SIG-M5 (cell line): Measurements from ENCODE around the gene OR1I1.

Experiments used
- DNase-seq: peaks from one replicate; lab custom pipeline; 2025; lab: John Stamatoyannopoulos, UW

Gene OR1I1

GRCh38 chr19:15098460-15098859, 16.4 kb downstream of the OR1I1 start:
- no peak for DNase-seq

GRCh38 chr19:15099017-15099582, 17.1 kb downstream of the OR1I1 start:
- no peak for DNase-seq

GRCh38 chr19:15101479-15102082, 19.6 kb downstream of the OR1I1 start:
- DNase-seq, result no peak

- no peak for DNase-seq
Observed at GRCh38 chr19:15104003-15104402, 22.0 kb downstream of the OR1I1 start.

- DNase-seq, result no peak
Observed at GRCh38 chr19:15104411-15104810, 22.4 kb downstream of the OR1I1 start.

GRCh38 chr19:15105044-15105443, 23.0 kb downstream of the OR1I1 start:
- DNase-seq, result no peak

GRCh38 chr19:15107061-15108010, 25.3 kb downstream of the OR1I1 start, which contains the start of gene SYDE1:
SYDE1 (plus strand) TSS chr19:15107401; CDS start chr19:15107434, 33 bp downstream.
- DNase-seq, result no peak

- no peak for DNase-seq
Observed at GRCh38 chr19:15108145-15108844, 26.3 kb downstream of the OR1I1 start.

- DNase-seq, result no peak
Observed at GRCh38 chr19:15108845-15109767, 27.1 kb downstream of the OR1I1 start.

GRCh38 chr19:15109768-15110417, 27.9 kb downstream of the OR1I1 start:
- DNase-seq, result no peak

- no peak for DNase-seq
Observed at GRCh38 chr19:15110418-15110815, 28.4 kb downstream of the OR1I1 start.

GRCh38 chr19:15111758-15112157, 29.7 kb downstream of the OR1I1 start:
- no peak for DNase-seq

- DNase-seq, result no peak
Observed at GRCh38 chr19:15112385-15112784, 30.4 kb downstream of the OR1I1 start.

GRCh38 chr19:15113245-15114152, 31.5 kb downstream of the OR1I1 start:
- DNase-seq, result no peak

- no peak for DNase-seq
Observed at GRCh38 chr19:15114153-15114540, 32.1 kb downstream of the OR1I1 start.

- DNase-seq, result no peak
Observed at GRCh38 chr19:15115080-15115479, 33.1 kb downstream of the OR1I1 start.

GRCh38 chr19:15115762-15116615, 34.0 kb downstream of the OR1I1 start:
- DNase-seq, result no peak

GRCh38 chr19:15116856-15117255, 34.8 kb downstream of the OR1I1 start:
- DNase-seq, result no peak

GRCh38 chr19:15118248-15118647, 36.2 kb downstream of the OR1I1 start:
- DNase-seq, result no peak
